Hepatocyte (in vitro differentiated cells): ENCODE data around the gene C2orf68.

ENCODE experiments used
- EZH2 ChIP-seq: fragments of 200-600 bp; sonication (generic); IDR thresholded peaks from 2 replicates; pipeline ENCODE4 v1.6.1; 2016; ENCODE audit warnings: antibody characterized with exemption, mild to moderate bottlenecking, borderline replicate concordance
- EZH2phosphoT487 ChIP-seq: fragments of 200-600 bp; sonication (generic); IDR thresholded peaks from one replicate; pipeline ENCODE4 v1.6.1; 2018; ENCODE audit warnings: antibody characterized with exemption, mild to moderate bottlenecking, low read depth, moderate library complexity; ENCODE audit not compliant: unreplicated experiment, severe bottlenecking
- TF ChIP-seq, protein P1 (sequence below): fragments of 200-600 bp; sonication (generic); IDR thresholded peaks from 2 replicates; pipeline ENCODE4 v1.5.1; 2016; ENCODE audit warnings: antibody characterized with exemption, mild to moderate bottlenecking; ENCODE audit not compliant: poor library complexity

DNA sequence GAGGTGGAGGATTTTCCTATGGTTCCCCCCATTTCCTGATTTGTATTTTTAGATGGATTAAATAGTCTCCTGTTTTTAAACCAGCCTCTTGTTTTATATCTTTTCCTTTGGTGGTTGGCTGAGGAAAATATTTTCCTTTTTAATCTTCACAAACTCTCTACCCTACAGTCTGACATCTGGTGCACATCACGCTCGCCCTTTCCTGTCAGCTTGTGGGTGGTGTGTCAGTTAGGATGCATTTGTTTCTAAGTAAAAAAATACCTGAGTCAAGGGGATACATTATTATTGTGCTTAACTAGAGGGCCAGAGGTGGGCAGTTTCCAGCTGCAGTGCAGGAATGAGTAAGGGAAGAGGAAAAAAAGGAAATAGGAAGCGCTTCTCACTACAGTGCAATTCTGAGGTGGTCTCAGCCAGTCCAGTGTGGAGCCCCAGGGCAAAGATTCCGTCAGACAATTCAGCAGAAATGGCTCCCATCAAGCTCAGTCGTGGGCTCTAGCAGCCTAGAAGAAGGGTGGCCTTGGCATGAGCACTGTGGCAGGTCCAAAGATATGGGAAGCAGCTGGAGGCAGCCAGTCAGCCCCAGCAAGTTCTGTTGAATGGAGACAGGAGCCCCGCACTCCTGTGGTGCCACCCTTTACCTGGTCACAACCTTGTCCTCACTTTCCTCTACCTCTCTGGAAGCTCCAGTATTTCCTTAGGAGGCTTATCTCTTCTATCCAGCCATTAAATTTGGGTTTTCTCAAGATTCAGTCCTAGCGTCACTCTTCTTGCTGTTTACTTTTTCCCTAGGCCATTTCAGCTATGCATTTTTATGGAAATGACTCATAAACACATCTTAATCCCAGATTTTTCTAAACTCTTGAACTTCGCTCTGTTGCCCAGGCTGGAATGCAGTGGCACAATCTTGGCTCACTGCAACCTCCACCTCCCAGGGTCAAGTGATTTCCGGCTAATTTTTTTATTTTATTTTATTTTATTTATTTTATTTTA lies 37.6 kb upstream of the C2orf68 start:
- TF ChIP-seq, protein P1, sequence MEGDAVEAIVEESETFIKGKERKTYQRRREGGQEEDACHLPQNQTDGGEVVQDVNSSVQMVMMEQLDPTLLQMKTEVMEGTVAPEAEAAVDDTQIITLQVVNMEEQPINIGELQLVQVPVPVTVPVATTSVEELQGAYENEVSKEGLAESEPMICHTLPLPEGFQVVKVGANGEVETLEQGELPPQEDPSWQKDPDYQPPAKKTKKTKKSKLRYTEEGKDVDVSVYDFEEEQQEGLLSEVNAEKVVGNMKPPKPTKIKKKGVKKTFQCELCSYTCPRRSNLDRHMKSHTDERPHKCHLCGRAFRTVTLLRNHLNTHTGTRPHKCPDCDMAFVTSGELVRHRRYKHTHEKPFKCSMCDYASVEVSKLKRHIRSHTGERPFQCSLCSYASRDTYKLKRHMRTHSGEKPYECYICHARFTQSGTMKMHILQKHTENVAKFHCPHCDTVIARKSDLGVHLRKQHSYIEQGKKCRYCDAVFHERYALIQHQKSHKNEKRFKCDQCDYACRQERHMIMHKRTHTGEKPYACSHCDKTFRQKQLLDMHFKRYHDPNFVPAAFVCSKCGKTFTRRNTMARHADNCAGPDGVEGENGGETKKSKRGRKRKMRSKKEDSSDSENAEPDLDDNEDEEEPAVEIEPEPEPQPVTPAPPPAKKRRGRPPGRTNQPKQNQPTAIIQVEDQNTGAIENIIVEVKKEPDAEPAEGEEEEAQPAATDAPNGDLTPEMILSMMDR: no peak
- TF ChIP-seq EZH2: no peak
- no peak for TF ChIP-seq EZH2phosphoT487
